ENCODE results near the gene ADGRB3. TPM values are rescaled to one million over a fixed set of nuclear protein-coding genes. Genes with fewer than 3 reads are reported as not detected.
"Not testable (repeated sequence)": the region's sequence is repeated elsewhere in the genome, so short reads cannot be mapped to it uniquely, and the experiment has no call there.

ADGRB3 gene
- total RNA-seq, 1 donor from 2014 or later, result 1.8 TPM

DNA sequence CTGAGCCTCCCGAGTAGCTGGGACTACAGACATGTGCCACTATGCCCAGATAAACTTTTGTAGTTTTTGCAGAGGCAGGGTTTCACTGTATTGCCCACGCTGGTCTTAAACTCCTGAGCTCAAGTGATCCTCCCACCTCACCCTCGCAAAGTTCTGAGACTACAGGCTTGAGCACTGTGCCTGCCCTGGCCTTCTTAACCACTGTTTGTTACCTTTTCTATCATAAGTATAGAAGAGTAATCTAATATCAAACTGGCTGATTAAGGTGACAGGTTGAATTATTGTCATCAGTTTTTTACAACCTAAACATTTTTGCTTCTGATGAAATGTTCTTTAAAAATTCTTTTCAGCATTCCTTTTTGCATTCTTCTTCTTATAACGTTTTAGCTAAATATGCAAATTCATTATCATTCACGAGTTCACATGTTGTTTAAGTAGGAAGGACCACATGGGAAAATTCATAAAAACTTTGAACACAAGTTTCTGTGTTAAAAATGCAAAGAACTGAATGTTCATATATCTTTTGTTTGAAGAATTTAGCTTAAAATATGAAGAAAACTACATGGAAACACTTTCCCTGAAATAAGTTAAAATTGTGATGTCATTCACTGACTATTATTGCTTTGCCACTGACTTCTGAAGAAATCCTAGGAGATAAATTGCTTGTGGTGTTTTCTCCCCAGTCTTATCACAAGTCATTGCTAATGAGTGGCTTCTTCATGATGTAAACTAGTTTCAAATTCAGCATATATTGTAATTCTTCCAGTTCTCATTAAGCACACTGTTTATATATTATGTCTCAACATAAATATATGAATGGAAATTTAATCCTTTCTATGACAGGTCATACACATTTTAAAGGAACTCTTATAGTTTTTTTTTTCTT lies 106.7 kb downstream of the ADGRB3 start:
- Mint-ChIP-seq H3K27me3 (no peaks in the 10 kb centered on the region), H3K9me3 (ENCODE audit: low read depth) (no peaks in the 10 kb centered on the region), H3K27ac (no peak overlapping the region), H3K36me3 (ENCODE audit: insufficient read depth) (no peaks in the 10 kb centered on the region), H3K4me3 (ENCODE audit: low read depth) (no peak overlapping the region), H3K4me1 (ENCODE audit: low read depth) (peaks cover 3% of the 10 kb centered on the region)
- TF ChIP-seq CTCF (IDR thresholded peaks at IDR 0.05; ENCODE audit: unreplicated experiment), result no peak
- DNase-seq (ENCODE audit: low spot score, unreplicated experiment), result no peak

GRCh38 chr6:68743099-68743498 lies 108.0 kb downstream of the ADGRB3 start:
- DNase-seq (ENCODE audit: low spot score, unreplicated experiment), result no peak
- Mint-ChIP-seq H3K4me3 (ENCODE audit: low read depth) (no peak overlapping the region), H3K9me3 (ENCODE audit: low read depth) (peaks cover 1% of the 10 kb centered on the region), H3K36me3 (ENCODE audit: insufficient read depth) (no peaks in the 10 kb centered on the region), H3K27me3 (no peaks in the 10 kb centered on the region), H3K27ac (no peak overlapping the region), H3K4me1 (ENCODE audit: low read depth) (peaks cover 3% of the 10 kb centered on the region)
- no peak for TF ChIP-seq CTCF (IDR thresholded peaks at IDR 0.05; ENCODE audit: unreplicated experiment)

GRCh38 chr6:68744376-68744775 lies 109.3 kb downstream of the ADGRB3 start:
- not testable (repeated sequence) for H3K27ac Mint-ChIP-seq; H3K9me3 Mint-ChIP-seq (ENCODE audit: low read depth); H3K4me3 Mint-ChIP-seq (ENCODE audit: low read depth); H3K36me3 Mint-ChIP-seq (ENCODE audit: insufficient read depth); H3K4me1 Mint-ChIP-seq (ENCODE audit: low read depth); H3K27me3 Mint-ChIP-seq; DNase-seq (ENCODE audit: low spot score, unreplicated experiment)

- DNase-seq (ENCODE audit: low spot score, unreplicated experiment), result no peak
- no peak overlapping the region for H3K27ac Mint-ChIP-seq
- TF ChIP-seq CTCF (IDR thresholded peaks at IDR 0.05; ENCODE audit: unreplicated experiment), result no peak
- no peak overlapping the region for H3K4me3 Mint-ChIP-seq (ENCODE audit: low read depth)
- no peaks in the 10 kb centered on the region for H3K27me3 Mint-ChIP-seq
- peaks cover 3% of the 10 kb centered on the region for H3K9me3 Mint-ChIP-seq (ENCODE audit: low read depth)
- H3K4me1 Mint-ChIP-seq (ENCODE audit: low read depth), result peaks cover 1% of the 10 kb centered on the region
- no peaks in the 10 kb centered on the region for H3K36me3 Mint-ChIP-seq (ENCODE audit: insufficient read depth)
These were observed 111.3 kb downstream of the ADGRB3 start for GRCh38 chr6:68746376-68746775.

GRCh38 chr6:68747110-68747790 lies 112.2 kb downstream of the ADGRB3 start:
- DNase-seq (ENCODE audit: low spot score, unreplicated experiment), result no peak
- H3K36me3 Mint-ChIP-seq (ENCODE audit: insufficient read depth), result no peaks in the 10 kb centered on the region
- peaks cover 3% of the 10 kb centered on the region for H3K9me3 Mint-ChIP-seq (ENCODE audit: low read depth)
- no peak overlapping the region for H3K4me3 Mint-ChIP-seq (ENCODE audit: low read depth)
- no peak for TF ChIP-seq CTCF (IDR thresholded peaks at IDR 0.05; ENCODE audit: unreplicated experiment)
- H3K27me3 Mint-ChIP-seq, result no peaks in the 10 kb centered on the region
- H3K27ac Mint-ChIP-seq, result no peak overlapping the region
- peaks cover 1% of the 10 kb centered on the region for H3K4me1 Mint-ChIP-seq (ENCODE audit: low read depth)

GRCh38 chr6:68747832-68748231 lies 112.8 kb downstream of the ADGRB3 start:
- H3K9me3 Mint-ChIP-seq (ENCODE audit: low read depth); DNase-seq (ENCODE audit: low spot score, unreplicated experiment); H3K27me3 Mint-ChIP-seq; H3K27ac Mint-ChIP-seq; H3K4me3 Mint-ChIP-seq (ENCODE audit: low read depth); H3K4me1 Mint-ChIP-seq (ENCODE audit: low read depth); H3K36me3 Mint-ChIP-seq (ENCODE audit: insufficient read depth): not testable (repeated sequence)
